HepG2 (cell line): ENCODE data around the gene TTC28. TPM values are rescaled to one million over a fixed set of nuclear protein-coding genes. Genes with fewer than 3 reads are reported as not detected.

Source experiments
- CEBPG ChIP-seq: IDR thresholded peaks from 2 replicates; pipeline ENCODE4 v1.6.1; 2016
- FIP1L1 ChIP-seq: fragments of 200-400 bp; formaldehyde crosslinking; IDR thresholded peaks from 2 replicates; pipeline ENCODE4 v1.6.1; 2018; ENCODE audit warnings: low read depth, mild to moderate bottlenecking, low read length, moderate library complexity, borderline replicate concordance; ENCODE audit not compliant: insufficient read depth
- FOSL1 ChIP-seq: sonication (generic); formaldehyde crosslinking; IDR thresholded peaks from 2 replicates; pipeline ENCODE4 v1.9.0; 2021; ENCODE audit warnings: missing genetic modification reagents, borderline replicate concordance
- FOXA1 ChIP-seq, 2 experiments: fragments of 450-650 bp in 1 of 2; sonication (generic) in 1 of 2; formaldehyde crosslinking in 1 of 2; IDR thresholded peaks; 2 replicates each; pipeline versions ENCODE4 v1.4.0 to v1.6.1; 2016 to 2020; ENCODE audit warnings: missing genetic modification reagents in 1 of 2
- KDM3A ChIP-seq: IDR thresholded peaks from 2 replicates; pipeline ENCODE4 v1.6.1; 2018; ENCODE audit warnings: low read depth, missing compliant biosample characterization
- MTF1 ChIP-seq: sonication (generic); formaldehyde crosslinking; IDR thresholded peaks from 2 replicates; pipeline ENCODE4 v1.5.0; 2020; ENCODE audit warnings: missing genetic modification reagents
- REPIN1 ChIP-seq: sonication (generic); formaldehyde crosslinking; IDR thresholded peaks from 2 replicates; pipeline ENCODE4 v1.8.0; 2022; ENCODE audit warnings: missing genetic modification reagents, low read depth, mild to moderate bottlenecking, borderline replicate concordance
- SOX5 ChIP-seq: IDR thresholded peaks from 2 replicates; pipeline ENCODE4 v1.6.1; 2016; ENCODE audit warnings: borderline replicate concordance
- TRIM24 ChIP-seq: sonication (generic); formaldehyde crosslinking; IDR thresholded peaks from 2 replicates; pipeline ENCODE4 v1.8.0; 2022; ENCODE audit warnings: mild to moderate bottlenecking, missing genetic modification reagents
- ZKSCAN8 ChIP-seq: IDR thresholded peaks from 2 replicates; pipeline ENCODE4 v1.6.1; 2016; ENCODE audit warnings: borderline replicate concordance, missing genetic modification reagents, missing compliant biosample characterization
- ZNF18 ChIP-seq: sonication (generic); formaldehyde crosslinking; IDR thresholded peaks from 2 replicates; pipeline ENCODE4 v1.8.0; 2022; ENCODE audit warnings: mild to moderate bottlenecking, missing genetic modification reagents; ENCODE audit not compliant: insufficient replicate concordance
- polyA plus RNA-seq, 8 experiments: library from polyadenylated mRNA; depleted of rRNA in 3 of 8; stranded (reverse) in 7 of 8; unstranded in 1 of 8; fragments of >200 nt; fragmentation: Illumina TruSeq in 4 of 8; extraction: Trizol in 4 of 8; gene quantifications; 2 replicates each; pipeline versions ENCODE4 v1.2.1 to v1.2.3, GENCODE V29; 2011 to 2016; ENCODE audit warnings: low read depth in 4 of 8, missing spikeins in 1 of 8, mixed read lengths in 1 of 8; ENCODE audit not compliant: insufficient read depth in 1 of 8
- total RNA-seq, 5 experiments: library from RNA; depleted of rRNA; stranded (reverse); fragments of >200 nt; fragmentation: Illumina TruSeq; extraction: Trizol; gene quantifications; 2 replicates each; pipeline ENCODE4 v1.2.3, GENCODE V29; 2016; ENCODE audit warnings: low read depth in 1 of 5
- TF ChIP-seq, protein P1 (sequence below): sonication (generic); formaldehyde crosslinking; IDR thresholded peaks from 2 replicates; pipeline ENCODE4 v1.4.0; 2020; ENCODE audit warnings: mild to moderate bottlenecking, missing genetic modification reagents, borderline replicate concordance
- TF ChIP-seq, protein P2 (sequence below): sonication (generic); formaldehyde crosslinking; conservative IDR thresholded peaks from 2 replicates; pipeline ENCODE4 v1.5.0; 2020; ENCODE audit warnings: missing genetic modification reagents
- TF ChIP-seq, protein P3 (sequence below): sonication (generic); formaldehyde crosslinking; IDR thresholded peaks from 2 replicates; pipeline ENCODE4 v1.5.1; 2020; ENCODE audit warnings: mild to moderate bottlenecking, missing genetic modification reagents, moderate library complexity
- TF ChIP-seq, protein P4 (sequence below): sonication (generic); formaldehyde crosslinking; IDR thresholded peaks from 2 replicates; pipeline ENCODE4 v1.4.0; 2020; ENCODE audit warnings: mild to moderate bottlenecking, missing genetic modification reagents

Gene TTC28
- total and polyA plus RNA-seq, 2 of the 13 experiments (the other 11 are each of a cell fraction or from before 2014, with no cell fraction given): 4.2 to 13.1 TPM

DNA sequence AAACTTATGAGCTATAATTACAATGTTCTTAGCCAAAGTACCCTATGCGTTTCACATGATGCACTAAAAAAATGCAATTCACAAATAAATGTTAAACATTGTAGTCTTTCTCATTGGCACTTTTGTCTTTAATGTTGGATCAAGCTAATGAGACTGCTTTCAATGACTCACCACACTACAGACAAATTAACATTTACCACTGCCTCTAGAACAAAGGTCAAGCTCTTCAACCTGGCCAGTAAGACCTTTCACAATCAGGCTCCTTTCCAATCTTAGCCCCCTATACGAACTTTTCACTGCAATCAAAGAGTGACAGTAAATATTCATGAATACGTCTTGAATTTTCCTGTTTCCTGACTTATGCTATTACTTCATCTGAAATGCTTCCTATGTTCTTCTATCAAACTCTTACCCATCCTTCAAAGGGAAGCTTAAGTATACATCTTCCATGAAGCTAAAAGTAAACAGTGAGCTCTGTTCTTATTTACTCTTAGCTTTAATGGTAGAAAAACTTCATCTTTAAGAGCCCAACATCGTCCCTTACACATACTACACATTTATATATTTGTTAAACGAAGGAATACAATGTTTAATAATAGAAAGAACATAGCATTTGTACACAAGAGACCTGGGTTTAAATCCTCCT lies 433.9 kb downstream of the TTC28 start (continued):
- TF ChIP-seq, protein P1, sequence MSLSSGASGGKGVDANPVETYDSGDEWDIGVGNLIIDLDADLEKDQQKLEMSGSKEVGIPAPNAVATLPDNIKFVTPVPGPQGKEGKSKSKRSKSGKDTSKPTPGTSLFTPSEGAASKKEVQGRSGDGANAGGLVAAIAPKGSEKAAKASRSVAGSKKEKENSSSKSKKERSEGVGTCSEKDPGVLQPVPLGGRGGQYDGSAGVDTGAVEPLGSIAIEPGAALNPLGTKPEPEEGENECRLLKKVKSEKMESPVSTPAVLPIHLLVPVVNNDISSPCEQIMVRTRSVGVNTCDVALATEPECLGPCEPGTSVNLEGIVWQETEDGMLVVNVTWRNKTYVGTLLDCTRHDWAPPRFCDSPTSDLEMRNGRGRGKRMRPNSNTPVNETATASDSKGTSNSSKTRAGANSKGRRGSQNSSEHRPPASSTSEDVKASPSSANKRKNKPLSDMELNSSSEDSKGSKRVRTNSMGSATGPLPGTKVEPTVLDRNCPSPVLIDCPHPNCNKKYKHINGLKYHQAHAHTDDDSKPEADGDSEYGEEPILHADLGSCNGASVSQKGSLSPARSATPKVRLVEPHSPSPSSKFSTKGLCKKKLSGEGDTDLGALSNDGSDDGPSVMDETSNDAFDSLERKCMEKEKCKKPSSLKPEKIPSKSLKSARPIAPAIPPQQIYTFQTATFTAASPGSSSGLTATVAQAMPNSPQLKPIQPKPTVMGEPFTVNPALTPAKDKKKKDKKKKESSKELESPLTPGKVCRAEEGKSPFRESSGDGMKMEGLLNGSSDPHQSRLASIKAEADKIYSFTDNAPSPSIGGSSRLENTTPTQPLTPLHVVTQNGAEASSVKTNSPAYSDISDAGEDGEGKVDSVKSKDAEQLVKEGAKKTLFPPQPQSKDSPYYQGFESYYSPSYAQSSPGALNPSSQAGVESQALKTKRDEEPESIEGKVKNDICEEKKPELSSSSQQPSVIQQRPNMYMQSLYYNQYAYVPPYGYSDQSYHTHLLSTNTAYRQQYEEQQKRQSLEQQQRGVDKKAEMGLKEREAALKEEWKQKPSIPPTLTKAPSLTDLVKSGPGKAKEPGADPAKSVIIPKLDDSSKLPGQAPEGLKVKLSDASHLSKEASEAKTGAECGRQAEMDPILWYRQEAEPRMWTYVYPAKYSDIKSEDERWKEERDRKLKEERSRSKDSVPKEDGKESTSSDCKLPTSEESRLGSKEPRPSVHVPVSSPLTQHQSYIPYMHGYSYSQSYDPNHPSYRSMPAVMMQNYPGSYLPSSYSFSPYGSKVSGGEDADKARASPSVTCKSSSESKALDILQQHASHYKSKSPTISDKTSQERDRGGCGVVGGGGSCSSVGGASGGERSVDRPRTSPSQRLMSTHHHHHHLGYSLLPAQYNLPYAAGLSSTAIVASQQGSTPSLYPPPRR (CRISPR knock-in tag): no peak
- TF ChIP-seq FOXA1 (IDR thresholded peaks at IDR 0.05) (no peak), FOXA1 (CRISPR knock-in tag; IDR thresholded peaks at IDR 0.05) (peak; percentile 52), FIP1L1 (no peak), ZKSCAN8 (no peak), ZNF18 (CRISPR knock-in tag) (no peak), SOX5 (CRISPR knock-in tag) (0 out of 2 replicates have a peak, but pooled peaks have one; percentile 17), CEBPG (CRISPR knock-in tag) (peak; percentile 33; the same call in 1 of the 2 replicates), MTF1 (no peak), FOSL1 (CRISPR knock-in tag) (no peak), REPIN1 (CRISPR knock-in tag) (no peak), KDM3A (CRISPR knock-in tag) (no peak), TRIM24 (CRISPR knock-in tag) (no peak)
- TF ChIP-seq, protein P2, sequence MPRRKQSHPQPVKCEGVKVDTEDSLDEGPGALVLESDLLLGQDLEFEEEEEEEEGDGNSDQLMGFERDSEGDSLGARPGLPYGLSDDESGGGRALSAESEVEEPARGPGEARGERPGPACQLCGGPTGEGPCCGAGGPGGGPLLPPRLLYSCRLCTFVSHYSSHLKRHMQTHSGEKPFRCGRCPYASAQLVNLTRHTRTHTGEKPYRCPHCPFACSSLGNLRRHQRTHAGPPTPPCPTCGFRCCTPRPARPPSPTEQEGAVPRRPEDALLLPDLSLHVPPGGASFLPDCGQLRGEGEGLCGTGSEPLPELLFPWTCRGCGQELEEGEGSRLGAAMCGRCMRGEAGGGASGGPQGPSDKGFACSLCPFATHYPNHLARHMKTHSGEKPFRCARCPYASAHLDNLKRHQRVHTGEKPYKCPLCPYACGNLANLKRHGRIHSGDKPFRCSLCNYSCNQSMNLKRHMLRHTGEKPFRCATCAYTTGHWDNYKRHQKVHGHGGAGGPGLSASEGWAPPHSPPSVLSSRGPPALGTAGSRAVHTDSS (CRISPR knock-in tag): no peak
- TF ChIP-seq, protein P3, sequence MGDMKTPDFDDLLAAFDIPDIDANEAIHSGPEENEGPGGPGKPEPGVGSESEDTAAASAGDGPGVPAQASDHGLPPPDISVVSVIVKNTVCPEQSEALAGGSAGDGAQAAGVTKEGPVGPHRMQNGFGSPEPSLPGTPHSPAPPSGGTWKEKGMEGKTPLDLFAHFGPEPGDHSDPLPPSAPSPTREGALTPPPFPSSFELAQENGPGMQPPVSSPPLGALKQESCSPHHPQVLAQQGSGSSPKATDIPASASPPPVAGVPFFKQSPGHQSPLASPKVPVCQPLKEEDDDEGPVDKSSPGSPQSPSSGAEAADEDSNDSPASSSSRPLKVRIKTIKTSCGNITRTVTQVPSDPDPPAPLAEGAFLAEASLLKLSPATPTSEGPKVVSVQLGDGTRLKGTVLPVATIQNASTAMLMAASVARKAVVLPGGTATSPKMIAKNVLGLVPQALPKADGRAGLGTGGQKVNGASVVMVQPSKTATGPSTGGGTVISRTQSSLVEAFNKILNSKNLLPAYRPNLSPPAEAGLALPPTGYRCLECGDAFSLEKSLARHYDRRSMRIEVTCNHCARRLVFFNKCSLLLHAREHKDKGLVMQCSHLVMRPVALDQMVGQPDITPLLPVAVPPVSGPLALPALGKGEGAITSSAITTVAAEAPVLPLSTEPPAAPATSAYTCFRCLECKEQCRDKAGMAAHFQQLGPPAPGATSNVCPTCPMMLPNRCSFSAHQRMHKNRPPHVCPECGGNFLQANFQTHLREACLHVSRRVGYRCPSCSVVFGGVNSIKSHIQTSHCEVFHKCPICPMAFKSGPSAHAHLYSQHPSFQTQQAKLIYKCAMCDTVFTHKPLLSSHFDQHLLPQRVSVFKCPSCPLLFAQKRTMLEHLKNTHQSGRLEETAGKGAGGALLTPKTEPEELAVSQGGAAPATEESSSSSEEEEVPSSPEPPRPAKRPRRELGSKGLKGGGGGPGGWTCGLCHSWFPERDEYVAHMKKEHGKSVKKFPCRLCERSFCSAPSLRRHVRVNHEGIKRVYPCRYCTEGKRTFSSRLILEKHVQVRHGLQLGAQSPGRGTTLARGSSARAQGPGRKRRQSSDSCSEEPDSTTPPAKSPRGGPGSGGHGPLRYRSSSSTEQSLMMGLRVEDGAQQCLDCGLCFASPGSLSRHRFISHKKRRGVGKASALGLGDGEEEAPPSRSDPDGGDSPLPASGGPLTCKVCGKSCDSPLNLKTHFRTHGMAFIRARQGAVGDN (CRISPR knock-in tag): no peak
- TF ChIP-seq, protein P4, sequence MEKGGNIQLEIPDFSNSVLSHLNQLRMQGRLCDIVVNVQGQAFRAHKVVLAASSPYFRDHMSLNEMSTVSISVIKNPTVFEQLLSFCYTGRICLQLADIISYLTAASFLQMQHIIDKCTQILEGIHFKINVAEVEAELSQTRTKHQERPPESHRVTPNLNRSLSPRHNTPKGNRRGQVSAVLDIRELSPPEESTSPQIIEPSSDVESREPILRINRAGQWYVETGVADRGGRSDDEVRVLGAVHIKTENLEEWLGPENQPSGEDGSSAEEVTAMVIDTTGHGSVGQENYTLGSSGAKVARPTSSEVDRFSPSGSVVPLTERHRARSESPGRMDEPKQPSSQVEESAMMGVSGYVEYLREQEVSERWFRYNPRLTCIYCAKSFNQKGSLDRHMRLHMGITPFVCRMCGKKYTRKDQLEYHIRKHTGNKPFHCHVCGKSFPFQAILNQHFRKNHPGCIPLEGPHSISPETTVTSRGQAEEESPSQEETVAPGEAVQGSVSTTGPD: no peak
